ENCODE data around the gene OR2M2.
A peak's percentile ranks its signal among the peaks of the same experiment; 100 is the strongest.

- TF ChIP-seq CTCF (conservative IDR thresholded peaks at IDR 0.05; ENCODE audit: low read depth, low read length) (peak; percentile 17; the same call in 1 of the 2 replicates), EZH2phosphoT487 (IDR thresholded peaks at IDR 0.05; ENCODE audit: borderline replicate concordance, low read length) (no peak)
Observed at GRCh38 chr1:248152056-248152827, 22.4 kb upstream of the OR2M2 start.

All from PC-3 (cell line).